ENCODE data around the gene APOC1. TPM values are rescaled to one million over a fixed set of nuclear protein-coding genes. Genes with fewer than 3 reads are reported as not detected.
"Not testable (repeated sequence)": the region's sequence is repeated elsewhere in the genome, so short reads cannot be mapped to it uniquely, and the experiment has no call there.

The APOC1 gene
- total RNA-seq, 1 donor from 2014 or later: 14.5 TPM

DNA sequence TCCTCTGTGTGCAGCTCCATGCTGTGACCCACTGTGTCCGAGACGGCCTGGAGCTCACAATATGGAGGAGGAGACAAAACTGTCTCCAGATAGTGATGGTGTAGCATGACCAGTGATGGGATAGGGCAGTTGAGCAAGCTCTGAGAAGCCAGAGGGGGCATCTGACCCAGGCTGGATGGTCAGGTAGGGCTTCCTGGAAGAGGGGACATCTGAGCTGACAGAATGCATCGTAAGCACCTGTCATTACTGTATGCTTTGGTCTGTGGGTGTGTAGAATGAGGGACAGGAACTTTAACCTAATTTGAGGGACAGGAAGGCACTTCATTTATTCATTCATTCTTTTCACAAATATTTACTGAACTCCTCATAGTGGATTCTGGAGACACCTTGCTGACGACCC lies 29.8 kb upstream of the APOC1 start:
- Histone ChIP-seq H3K4me1 (peaks cover 3% of the 10 kb centered on the region), H3K4me3 (no peak overlapping the region), H3K27ac (no peak overlapping the region), H3K27me3 (no peaks in the 10 kb centered on the region), H3K9me3 (no peaks in the 10 kb centered on the region), H3K36me3 (peaks cover 0 to 20% of the 10 kb centered on the region in 2 donors)
- intact Hi-C loops (cut with DNase I): no loop called here
- no peak for TF ChIP-seq POLR2A (IDR thresholded peaks at IDR 0.05)
- DNase-seq (ENCODE audit: extremely low spot score in 2 of 2): no peak

DNA sequence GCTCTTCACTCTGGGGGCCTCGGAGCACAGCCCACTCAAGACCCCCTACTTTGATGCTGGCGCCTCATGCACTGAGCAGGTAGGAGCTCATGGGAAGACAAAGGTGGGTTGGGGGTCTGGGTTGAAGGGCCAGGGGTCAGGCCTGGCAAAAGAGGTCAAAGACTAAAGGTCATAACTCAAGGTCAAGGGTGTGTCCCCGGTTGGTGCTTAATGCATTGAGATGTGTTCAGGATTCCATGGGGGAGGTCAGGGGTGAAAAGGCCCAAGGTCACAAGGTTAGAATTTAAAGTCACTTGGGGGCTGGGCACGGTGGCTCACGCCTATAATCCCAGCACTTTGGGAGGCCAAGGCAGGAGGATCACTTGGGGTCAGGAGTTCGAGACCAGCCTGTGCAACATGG lies 28.3 kb upstream of the APOC1 start:
- Histone ChIP-seq H3K36me3 (peaks cover 0 to 20% of the 10 kb centered on the region in 2 donors), H3K9me3 (no peaks in the 10 kb centered on the region), H3K4me3 (no peak overlapping the region), H3K27ac (no peak overlapping the region), H3K27me3 (no peaks in the 10 kb centered on the region), H3K4me1 (peaks cover 9% of the 10 kb centered on the region)
- TF ChIP-seq, protein P1, sequence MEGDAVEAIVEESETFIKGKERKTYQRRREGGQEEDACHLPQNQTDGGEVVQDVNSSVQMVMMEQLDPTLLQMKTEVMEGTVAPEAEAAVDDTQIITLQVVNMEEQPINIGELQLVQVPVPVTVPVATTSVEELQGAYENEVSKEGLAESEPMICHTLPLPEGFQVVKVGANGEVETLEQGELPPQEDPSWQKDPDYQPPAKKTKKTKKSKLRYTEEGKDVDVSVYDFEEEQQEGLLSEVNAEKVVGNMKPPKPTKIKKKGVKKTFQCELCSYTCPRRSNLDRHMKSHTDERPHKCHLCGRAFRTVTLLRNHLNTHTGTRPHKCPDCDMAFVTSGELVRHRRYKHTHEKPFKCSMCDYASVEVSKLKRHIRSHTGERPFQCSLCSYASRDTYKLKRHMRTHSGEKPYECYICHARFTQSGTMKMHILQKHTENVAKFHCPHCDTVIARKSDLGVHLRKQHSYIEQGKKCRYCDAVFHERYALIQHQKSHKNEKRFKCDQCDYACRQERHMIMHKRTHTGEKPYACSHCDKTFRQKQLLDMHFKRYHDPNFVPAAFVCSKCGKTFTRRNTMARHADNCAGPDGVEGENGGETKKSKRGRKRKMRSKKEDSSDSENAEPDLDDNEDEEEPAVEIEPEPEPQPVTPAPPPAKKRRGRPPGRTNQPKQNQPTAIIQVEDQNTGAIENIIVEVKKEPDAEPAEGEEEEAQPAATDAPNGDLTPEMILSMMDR (IDR thresholded peaks at IDR 0.05): no peak
- no peak for TF ChIP-seq POLR2A (IDR thresholded peaks at IDR 0.05)
- TF ChIP-seq POLR2AphosphoS5 (IDR thresholded peaks at IDR 0.05; ENCODE audit: insufficient read depth in 1 of 2, low read depth in 1 of 2): no peak
- no peak for DNase-seq (ENCODE audit: extremely low spot score in 2 of 2)
- intact Hi-C loops (cut with DNase I): no loop called here

DNA sequence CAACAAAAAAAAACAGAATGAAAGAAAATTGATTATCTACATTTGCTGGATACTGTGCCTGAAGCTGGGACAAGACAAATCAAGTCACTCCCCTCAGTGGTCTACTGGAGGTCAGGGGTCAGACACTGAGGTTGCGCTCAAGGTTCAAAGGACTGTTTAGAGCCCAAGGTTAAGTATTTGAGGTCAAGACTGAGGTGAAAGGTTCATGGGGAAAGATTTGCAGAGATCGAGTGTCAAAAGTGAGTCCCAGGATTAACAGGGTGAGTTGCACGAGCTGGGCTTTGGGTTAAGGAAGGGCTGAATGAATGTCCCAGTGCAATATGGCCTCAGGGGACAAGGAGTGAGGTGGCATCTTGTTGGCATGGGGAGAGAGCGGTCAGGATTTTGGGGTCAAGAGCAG lies 26.8 kb upstream of the APOC1 start:
- Histone ChIP-seq H3K27ac (no peak overlapping the region), H3K36me3 (peaks cover 0 to 22% of the 10 kb centered on the region in 2 donors), H3K27me3 (no peaks in the 10 kb centered on the region), H3K4me3 (no peak overlapping the region), H3K9me3 (no peaks in the 10 kb centered on the region), H3K4me1 (peaks cover 22% of the 10 kb centered on the region)
- no peak for DNase-seq (ENCODE audit: extremely low spot score in 2 of 2)
- TF ChIP-seq, protein P1 (IDR thresholded peaks at IDR 0.05): no peak
- TF ChIP-seq POLR2A (IDR thresholded peaks at IDR 0.05): no peak
- no peak for TF ChIP-seq POLR2AphosphoS5 (IDR thresholded peaks at IDR 0.05; ENCODE audit: insufficient read depth in 1 of 2, low read depth in 1 of 2)
- intact Hi-C loops (cut with DNase I): no loop called here

DNA sequence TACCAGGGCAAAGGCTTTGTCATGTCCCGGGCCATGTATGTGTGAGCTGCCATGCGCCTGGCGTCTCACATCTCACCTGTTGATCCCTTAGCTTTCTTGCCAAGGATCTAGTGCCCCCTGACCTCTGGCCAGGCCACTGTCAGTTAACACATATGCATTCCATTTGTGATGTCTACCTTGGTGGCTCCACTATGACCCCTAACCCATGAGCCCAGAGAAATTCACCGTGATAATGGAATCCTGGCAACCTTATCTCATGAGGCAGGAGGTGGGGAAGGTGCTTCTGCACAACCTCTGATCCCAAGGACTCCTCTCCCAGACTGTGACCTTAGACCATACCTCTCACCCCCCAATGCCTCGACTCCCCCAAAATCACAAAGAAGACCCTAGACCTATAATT lies 26.1 kb upstream of the APOC1 start:
- H3K9me3 ChIP-seq; intact Hi-C loops (cut with DNase I); H3K27ac ChIP-seq; H3K27me3 ChIP-seq; H3K4me3 ChIP-seq; DNase-seq (ENCODE audit: extremely low spot score in 2 of 2): not testable (repeated sequence)
- Histone ChIP-seq H3K36me3 (peaks cover 0 to 26% of the 10 kb centered on the region in 2 donors), H3K4me1 (peaks cover 29% of the 10 kb centered on the region)

DNA sequence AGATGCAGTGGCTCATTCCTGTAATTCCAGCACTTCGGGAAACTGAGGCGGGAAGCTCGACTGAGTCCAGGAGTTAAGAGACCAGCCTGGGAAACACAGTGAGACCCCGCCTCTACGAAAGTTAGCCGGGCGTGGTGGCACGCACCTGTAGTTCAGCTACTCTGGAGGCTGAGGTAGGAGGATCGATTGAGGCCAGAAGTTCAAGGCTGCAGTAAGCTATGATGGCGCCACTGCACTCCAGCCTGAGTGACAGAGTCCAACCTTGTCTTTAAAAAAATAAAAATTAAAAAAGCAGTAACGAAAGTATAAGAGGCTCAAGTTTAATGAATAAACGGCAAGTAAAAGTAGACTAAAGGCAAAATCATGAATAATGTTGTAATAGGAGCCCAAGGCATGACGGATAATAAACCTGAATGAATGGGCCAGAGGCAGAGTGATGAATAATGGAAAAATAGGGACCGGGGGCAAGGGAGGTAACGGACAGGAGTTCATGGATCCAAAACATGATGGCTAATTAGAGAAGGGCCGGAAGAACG lies 24.5 kb upstream of the APOC1 start:
- Histone ChIP-seq H3K4me3 (peak overlapping the region; percentile 65 to 87), H3K4me1 (peaks cover 29% of the 10 kb centered on the region), H3K27me3 (no peaks in the 10 kb centered on the region), H3K9me3 (no peaks in the 10 kb centered on the region), H3K27ac (peak overlapping the region; percentile 83), H3K36me3 (peaks cover 0 to 30% of the 10 kb centered on the region in 2 donors)
- TF ChIP-seq POLR2AphosphoS5 (IDR thresholded peaks at IDR 0.05; ENCODE audit: insufficient read depth in 1 of 2, low read depth in 1 of 2): no peak
- no peak for TF ChIP-seq POLR2A (IDR thresholded peaks at IDR 0.05)
- TF ChIP-seq, protein P1 (IDR thresholded peaks at IDR 0.05): no peak
- intact Hi-C loops (cut with DNase I): loop anchor here (5.0 kb wide), 2 partner anchors 202 to 287 kb away; partner anchors contain the start of genes BLOC1S3, PPP1R37 and TRAPPC6A
- no peak for DNase-seq (ENCODE audit: extremely low spot score in 2 of 2)

DNA sequence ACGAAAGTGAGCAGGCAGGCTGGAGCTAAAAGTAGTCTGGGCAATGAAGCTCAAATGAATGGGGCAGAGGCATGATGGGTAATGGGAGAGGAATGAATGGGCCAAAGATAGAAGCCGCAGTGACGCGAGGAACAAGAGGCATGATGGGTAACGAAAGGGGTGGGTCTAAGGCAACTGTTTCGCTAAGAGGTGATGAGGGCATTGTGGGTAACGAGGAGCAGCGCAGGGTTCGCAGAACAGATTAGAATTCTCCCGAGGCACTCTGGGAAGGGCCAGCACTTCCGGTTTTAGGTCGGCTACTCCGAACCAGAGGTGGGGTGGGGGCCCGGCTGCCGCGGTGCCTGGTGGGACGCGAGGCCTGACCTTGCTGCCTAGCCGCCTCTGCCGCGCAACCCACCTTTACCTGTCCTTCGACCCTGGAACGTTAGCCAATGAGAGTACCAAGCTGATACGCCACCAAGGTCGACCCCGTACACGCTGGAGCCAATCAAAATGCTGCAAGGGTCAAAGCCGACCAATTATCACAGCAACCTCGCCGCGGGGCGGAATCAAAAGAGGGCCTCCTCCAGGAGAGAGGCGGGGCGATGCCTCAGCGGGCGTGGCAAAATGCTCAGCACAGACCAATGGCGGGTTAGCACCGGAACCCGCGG lies 23.9 kb upstream of the APOC1 start:
- H3K36me3 ChIP-seq: peaks cover 0 to 35% of the 10 kb centered on the region in 2 donors

More for the DNA sequence above, 23.9 kb upstream of the APOC1 start:
- no peaks in the 10 kb centered on the region for H3K27me3 ChIP-seq
- peaks cover 29% of the 10 kb centered on the region for H3K4me1 ChIP-seq
- intact Hi-C loops (cut with DNase I): loop anchor here (5.0 kb wide), 2 partner anchors 202 to 287 kb away; partner anchors contain the start of genes BLOC1S3, PPP1R37 and TRAPPC6A
- DNase-seq (ENCODE audit: extremely low spot score in 2 of 2): peak; percentile 100
- peak overlapping the region; percentile 83 for H3K27ac ChIP-seq
- H3K9me3 ChIP-seq: no peaks in the 10 kb centered on the region
- peak; percentile 95 to 98 for TF ChIP-seq POLR2AphosphoS5 (IDR thresholded peaks at IDR 0.05; ENCODE audit: insufficient read depth in 1 of 2, low read depth in 1 of 2)
- TF ChIP-seq POLR2A (IDR thresholded peaks at IDR 0.05): peak in 1 of 2 donors; percentile 40
- TF ChIP-seq, protein P1 (IDR thresholded peaks at IDR 0.05): no peak
- peak overlapping the region; percentile 65 to 87 for H3K4me3 ChIP-seq

All from vagina (tissue), 2 donors.